Gastrocnemius medialis (tissue), 4 donors: Measurements from ENCODE around the gene STAT6. TPM values are rescaled to one million over a fixed set of nuclear protein-coding genes. Genes with fewer than 3 reads are reported as not detected.
A peak's percentile ranks its signal among the peaks of the same experiment; 100 is the strongest.

Experiments
- ATAC-seq, 2 donors: fragments of 150-250 bp; one replicate each; pipeline ENCODE4 v1.9.1; 2016
- DNase-seq, 2 donors: peaks; one replicate each; pipeline ENCODE4 v3.0.0-alpha.2; 2019
- H3K27ac ChIP-seq, 4 donors: fragments of 200-600 bp; sonication (generic); 1 replicate in 1 of 4; 2 replicates in 3 of 4; pipeline ENCODE4 v1.5.1; 2016 to 2018; ENCODE audit warnings: mild to moderate bottlenecking in 2 of 4, moderate library complexity in 1 of 4
- H3K27me3 ChIP-seq, 3 donors: fragments of 200-600 bp; sonication (generic) in 2 of 3; 1 replicate in 1 of 3; 2 replicates in 2 of 3; pipeline versions ENCODE4 v1.5.1 to v1.6.0; 2016 to 2019; ENCODE audit warnings: mild to moderate bottlenecking in 1 of 3, moderate library complexity in 1 of 3
- H3K36me3 ChIP-seq, 2 donors: fragments of 200-600 bp; sonication (generic) in 1 of 2; one replicate each; pipeline ENCODE4 v1.5.1; 2017 to 2018
- H3K4me1 ChIP-seq, 2 donors: fragments of 200-600 bp; sonication (generic) in 1 of 2; one replicate each; pipeline ENCODE4 v1.5.1; 2016 to 2017; ENCODE audit warnings: mild to moderate bottlenecking in 2 of 2
- H3K4me3 ChIP-seq, 4 donors: fragments of 200-600 bp; sonication (generic) in 3 of 4; 1 replicate in 1 of 4; 2 replicates in 3 of 4; pipeline ENCODE4 v1.5.1; 2016 to 2019; ENCODE audit warnings: mild to moderate bottlenecking in 2 of 4
- H3K9me3 ChIP-seq, 3 donors: fragments of 200-600 bp; sonication (generic) in 2 of 3; 1 replicate in 1 of 3; 2 replicates in 2 of 3; pipeline ENCODE4 v1.5.1; 2016 to 2019
- POLR2A ChIP-seq, 2 donors: fragments of 450-650 bp; IDR thresholded peaks; one replicate each; pipeline ENCODE4 v1.6.1; 2017; ENCODE audit warnings: antibody characterized with exemption in 2 of 2, mild to moderate bottlenecking in 2 of 2, moderate library complexity in 2 of 2
- in situ Hi-C, 4 donors: fragments of 200-750 bp; cut with MboI; loops; one replicate each; pipeline versions ENCODE4 v1.15.0 to v1.8.0; 2017; ENCODE audit warnings: low sequenced_read_pairs in 4 of 4
- intact Hi-C: fragments of 100-400 bp; cut with DNase I; formaldehyde crosslinking; loops from one replicate; pipeline ENCODE4 v1.15.1; 2023; ENCODE audit warnings: low total_unique reads
- total RNA-seq, 4 donors: library from RNA; depleted of rRNA; stranded (reverse); fragments of >200 nt; gene quantifications; one replicate each; pipeline versions ENCODE4 v1.1.0 to v1.2.3, GENCODE V29; 2016
- TF ChIP-seq, protein P1 (sequence below), 5 experiments: fragments of 450-650 bp in 3 of 5; fragments of 200-600 bp in 2 of 5; sonication (generic) in 2 of 5; IDR thresholded peaks in 4 of 5; conservative IDR thresholded peaks in 1 of 5; 1 replicate in 4 of 5; 2 replicates in 1 of 5; pipeline ENCODE4 v1.5.1; 2016 to 2019; ENCODE audit warnings: antibody characterized with exemption in 5 of 5, mild to moderate bottlenecking in 3 of 5, moderate library complexity in 3 of 5

The STAT6 gene
- total RNA-seq, 4 donors from 2014 or later = 12.5 to 17.4 (median 14.4) TPM

DNA sequence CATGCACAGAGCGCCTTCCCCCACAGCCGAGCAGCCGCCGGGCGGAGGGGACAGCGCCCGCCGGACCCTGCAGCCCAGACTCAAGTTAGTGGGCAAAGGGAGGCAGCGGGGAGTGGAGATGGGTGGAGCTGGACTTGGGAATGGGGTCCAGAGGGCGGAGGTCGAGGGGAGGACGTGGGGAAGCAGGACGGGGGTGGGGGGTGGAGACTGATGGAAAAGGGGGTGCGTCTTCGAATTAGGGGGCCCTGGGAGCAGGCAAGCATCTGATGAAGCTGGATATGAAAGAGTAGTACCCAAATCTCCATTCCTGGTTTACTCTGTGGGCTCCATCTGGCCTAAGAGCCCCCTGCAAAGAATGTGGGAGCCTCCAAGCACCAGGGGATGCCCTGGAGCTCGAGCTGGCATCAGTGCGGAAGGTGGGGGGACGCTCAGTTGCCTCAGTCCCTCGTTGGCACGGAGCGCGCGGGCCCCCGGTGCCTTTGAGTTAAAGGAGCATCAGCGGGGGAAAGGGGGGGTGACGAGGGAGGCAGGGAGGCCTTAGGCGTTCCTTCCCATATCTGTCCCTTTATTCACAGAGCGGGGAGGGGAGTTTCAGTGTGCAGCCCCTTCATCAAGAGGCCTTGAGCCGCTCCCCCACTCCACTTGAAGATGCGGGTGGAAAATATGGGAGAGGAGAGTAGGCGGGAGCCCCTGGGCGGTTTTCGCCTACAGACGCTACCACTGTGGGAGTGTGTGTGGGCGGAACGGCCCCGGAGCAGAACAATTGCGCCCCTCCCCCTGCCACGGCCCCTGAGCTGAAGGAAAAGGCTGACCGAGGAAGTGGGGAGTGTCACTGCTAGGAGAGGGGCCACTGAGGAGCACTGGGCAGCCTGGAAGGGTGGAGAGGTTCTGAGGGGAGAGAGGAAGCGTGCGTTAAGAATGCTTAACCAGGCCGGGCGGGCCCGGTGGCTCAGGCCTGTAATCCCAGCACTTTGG lies 21.6 kb downstream of the STAT6 start:
- H3K9me3 ChIP-seq = no peaks in the 10 kb centered on the region
- no peak for ATAC-seq
- peak overlapping the region; percentile 84 to 87 (median 85) for H3K4me3 ChIP-seq
- no peaks in the 10 kb centered on the region for H3K27me3 ChIP-seq
- in situ Hi-C loops (no loop called here), intact Hi-C loops (loop anchor here (2.0 to 10.0 kb wide), 5 partner anchors 21 to 1365 kb away; partner anchors contain the start of genes BAZ2A, CD63, DDIT3 and LRP1)
- DNase-seq = peak in 1 of 2 donors; percentile 55
- peak overlapping the region; percentile 82 to 97 (median 94) for H3K27ac ChIP-seq
- peak in 1 of 2 donors; percentile 39 for TF ChIP-seq POLR2A (IDR thresholded peaks at IDR 0.05)
- TF ChIP-seq, protein P1, sequence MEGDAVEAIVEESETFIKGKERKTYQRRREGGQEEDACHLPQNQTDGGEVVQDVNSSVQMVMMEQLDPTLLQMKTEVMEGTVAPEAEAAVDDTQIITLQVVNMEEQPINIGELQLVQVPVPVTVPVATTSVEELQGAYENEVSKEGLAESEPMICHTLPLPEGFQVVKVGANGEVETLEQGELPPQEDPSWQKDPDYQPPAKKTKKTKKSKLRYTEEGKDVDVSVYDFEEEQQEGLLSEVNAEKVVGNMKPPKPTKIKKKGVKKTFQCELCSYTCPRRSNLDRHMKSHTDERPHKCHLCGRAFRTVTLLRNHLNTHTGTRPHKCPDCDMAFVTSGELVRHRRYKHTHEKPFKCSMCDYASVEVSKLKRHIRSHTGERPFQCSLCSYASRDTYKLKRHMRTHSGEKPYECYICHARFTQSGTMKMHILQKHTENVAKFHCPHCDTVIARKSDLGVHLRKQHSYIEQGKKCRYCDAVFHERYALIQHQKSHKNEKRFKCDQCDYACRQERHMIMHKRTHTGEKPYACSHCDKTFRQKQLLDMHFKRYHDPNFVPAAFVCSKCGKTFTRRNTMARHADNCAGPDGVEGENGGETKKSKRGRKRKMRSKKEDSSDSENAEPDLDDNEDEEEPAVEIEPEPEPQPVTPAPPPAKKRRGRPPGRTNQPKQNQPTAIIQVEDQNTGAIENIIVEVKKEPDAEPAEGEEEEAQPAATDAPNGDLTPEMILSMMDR (IDR thresholded peaks at IDR 0.05 in 4 of 5, conservative IDR thresholded peaks at IDR 0.05 in 1 of 5) = no peak
- H3K36me3 ChIP-seq = peaks cover 0 to 8% of the 10 kb centered on the region in 2 donors
- H3K4me1 ChIP-seq = peaks cover 0 to 33% of the 10 kb centered on the region in 2 donors

DNA sequence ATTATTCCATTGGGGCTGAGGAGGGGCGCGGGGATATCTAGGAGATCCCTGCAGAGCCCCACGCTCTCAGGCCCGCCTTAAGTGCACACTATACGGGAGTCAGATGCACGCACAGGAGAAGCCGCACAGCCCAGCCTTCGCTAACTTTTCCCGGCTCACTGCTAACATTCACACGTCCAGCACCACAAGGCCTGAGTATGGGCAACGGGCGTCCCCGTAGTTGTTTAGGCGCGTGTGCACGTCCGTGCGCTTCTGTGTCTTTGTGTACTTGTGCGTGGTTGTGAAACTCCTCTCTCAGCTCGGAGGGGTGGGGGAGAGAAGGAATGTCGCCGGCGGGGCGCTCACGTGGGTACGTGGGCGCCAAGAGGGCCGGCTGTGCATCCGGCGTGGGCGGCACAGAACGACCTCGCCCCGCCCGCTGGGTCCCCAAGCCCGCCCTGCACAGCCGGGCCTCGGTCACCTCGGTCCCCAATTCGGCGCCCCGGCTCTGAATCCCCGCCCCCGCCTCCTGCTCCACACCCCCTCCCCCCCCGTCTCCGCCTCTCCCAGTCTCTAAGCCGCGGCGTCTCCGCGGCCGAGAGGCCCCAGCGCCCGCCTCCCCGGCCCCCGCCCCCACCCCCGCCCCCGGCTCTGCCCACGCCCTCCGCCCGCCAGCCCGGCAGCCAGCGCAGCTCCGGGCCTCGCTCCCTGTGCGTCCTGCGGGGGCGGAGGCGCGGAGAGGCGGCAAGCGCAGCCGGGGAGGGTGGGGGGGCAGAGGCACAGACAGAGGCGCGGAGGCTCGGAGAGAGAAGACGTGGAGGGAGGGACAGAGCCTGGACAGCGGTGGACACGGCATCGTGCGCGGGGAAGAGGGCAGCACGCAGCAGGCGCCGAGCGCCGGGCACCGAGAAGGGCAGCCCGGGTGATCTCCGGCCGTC lies 22.6 kb downstream of the STAT6 start, which contains the start of gene NAB2:
TSS of gene NAB2 (plus strand) at position 761 of the 917 bp plus-strand sequence. CDS start 158 bp downstream, outside the sequence.
- intact Hi-C loops = loop anchor here (1.0 to 10.0 kb wide), 6 partner anchors 23 to 1364 kb away; partner anchors contain the start of genes BAZ2A, CD63, DDIT3 and LRP1
- peaks cover 0 to 8% of the 10 kb centered on the region in 2 donors for H3K36me3 ChIP-seq

DNA sequence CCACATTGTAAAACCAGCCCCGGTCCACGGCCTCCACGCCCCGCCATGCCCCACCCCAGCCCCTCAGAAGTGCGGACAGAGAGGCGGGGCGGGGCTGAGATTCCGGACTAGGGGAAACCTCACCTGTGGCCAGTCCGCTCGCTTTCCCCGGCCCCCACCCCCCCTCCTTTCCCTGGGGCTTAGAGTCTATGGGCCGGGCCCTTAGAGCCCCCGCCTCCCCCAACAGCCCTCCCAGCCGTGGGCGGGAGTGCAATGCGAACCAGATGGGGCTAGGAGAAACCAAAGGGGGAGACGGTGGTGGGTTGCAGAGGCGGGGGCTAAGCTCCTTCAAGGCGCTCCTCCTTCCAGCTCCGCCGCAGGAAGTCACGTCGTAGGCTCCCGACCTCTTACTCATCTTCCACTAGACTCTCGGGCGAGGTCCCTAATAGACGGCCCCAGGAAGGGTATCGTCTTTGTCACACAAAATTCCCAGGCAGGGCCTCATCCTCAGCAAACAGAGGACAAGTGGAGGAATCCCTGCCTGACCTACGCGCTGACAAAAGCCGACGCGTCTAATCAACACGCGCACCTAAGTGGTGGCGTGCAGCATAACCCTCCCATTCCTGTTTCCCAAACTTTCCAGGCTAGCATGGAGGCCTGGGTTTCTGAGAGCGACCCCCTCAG lies 23.3 kb downstream of the STAT6 start:
- peak overlapping the region; percentile 83 to 87 (median 84) for H3K4me3 ChIP-seq
- H3K4me1 ChIP-seq = peaks cover 0 to 23% of the 10 kb centered on the region in 2 donors
- ATAC-seq (peak; percentile 47 to 48), DNase-seq (peak; percentile 63 to 81)
- intact Hi-C loops = loop anchor here (1.0 to 10.0 kb wide), 7 partner anchors 9 to 1363 kb away; partner anchors contain the start of genes BAZ2A, CD63, DDIT3 and LRP1
- peaks cover 0 to 8% of the 10 kb centered on the region in 2 donors for H3K36me3 ChIP-seq
- H3K27me3 ChIP-seq = no peaks in the 10 kb centered on the region
- H3K27ac ChIP-seq = peak overlapping the region; percentile 94 to 97 (median 94)
- in situ Hi-C loops = no loop called here
- H3K9me3 ChIP-seq = no peaks in the 10 kb centered on the region
- TF ChIP-seq POLR2A (IDR thresholded peaks at IDR 0.05) = no peak
- TF ChIP-seq, protein P1 (IDR thresholded peaks at IDR 0.05 in 4 of 5, conservative IDR thresholded peaks at IDR 0.05 in 1 of 5) = no peak

More for the DNA sequence above, 22.6 kb downstream of the STAT6 start, which contains the start of gene NAB2:
- Histone ChIP-seq H3K27ac (peak within 1 kb of the TSS; percentile 94 to 97 (median 94)), H3K27me3 (no peaks in the 10 kb centered on the region), H3K4me1 (peaks cover 0 to 26% of the 10 kb centered on the region in 2 donors), H3K4me3 (peak within 1 kb of the TSS; percentile 84 to 87 (median 85)), H3K9me3 (no peaks in the 10 kb centered on the region)
- TF ChIP-seq POLR2A (IDR thresholded peaks at IDR 0.05) = peak; percentile 68 to 80
- TF ChIP-seq, protein P1 (IDR thresholded peaks at IDR 0.05 in 4 of 5, conservative IDR thresholded peaks at IDR 0.05 in 1 of 5) = no peak
- peak; percentile 89 to 94 for DNase-seq
- ATAC-seq = peak; percentile 58 to 73
- in situ Hi-C loops = no loop called here
